ENCODE results near the gene PON3. TPM values are rescaled to one million over a fixed set of nuclear protein-coding genes. Genes with fewer than 3 reads are reported as not detected.

PON3 gene
- total and polyA plus RNA-seq, 2 of the 13 experiments (the other 11 are each of a cell fraction or from before 2014, with no cell fraction given), result 23.6 to 37.8 TPM

DNA sequence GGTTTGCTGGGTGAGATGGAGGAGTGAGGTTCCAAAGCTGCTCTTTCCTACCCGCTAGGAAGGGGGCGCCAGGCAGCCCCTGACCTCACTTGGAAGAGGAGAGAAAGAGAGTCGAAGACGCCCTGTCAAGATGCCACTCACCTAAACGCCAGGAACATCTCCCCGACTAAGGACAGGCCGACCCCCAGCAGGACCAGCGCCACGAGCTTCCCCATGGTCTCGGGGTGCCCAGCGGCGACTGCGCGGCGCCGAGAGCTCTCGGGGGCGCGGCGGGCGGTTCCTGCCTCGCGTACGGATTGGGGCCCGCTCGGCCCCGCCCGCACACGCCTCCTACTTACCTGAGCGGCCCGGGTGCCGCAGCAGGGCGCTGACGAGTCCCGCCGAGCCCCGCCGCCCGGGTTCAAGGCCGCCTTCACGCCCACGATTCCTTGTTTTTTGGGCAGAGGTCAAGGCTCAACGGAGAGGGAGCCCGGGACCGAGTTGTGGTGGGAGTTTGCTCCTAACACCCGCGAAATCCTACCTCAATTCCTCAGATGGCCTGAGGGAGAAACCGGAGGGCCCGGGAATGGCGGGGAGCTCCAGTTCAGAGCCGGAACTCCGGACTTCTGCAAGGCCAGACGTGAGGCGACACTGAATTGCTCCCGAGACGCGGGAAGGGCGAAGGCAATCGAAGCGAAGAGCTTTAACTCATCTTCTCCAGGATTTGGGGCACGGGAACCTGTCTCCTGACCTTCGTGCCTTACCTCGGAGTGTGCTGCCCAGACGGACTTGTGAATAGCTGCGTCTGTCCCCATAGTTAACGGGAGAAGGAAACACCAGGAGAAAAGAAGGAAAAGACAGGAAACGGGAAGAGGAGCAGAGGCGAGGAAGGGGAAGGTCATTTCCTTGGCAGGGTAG lies at the start of gene PON3 (continued):
- TF ChIP-seq, protein P1, sequence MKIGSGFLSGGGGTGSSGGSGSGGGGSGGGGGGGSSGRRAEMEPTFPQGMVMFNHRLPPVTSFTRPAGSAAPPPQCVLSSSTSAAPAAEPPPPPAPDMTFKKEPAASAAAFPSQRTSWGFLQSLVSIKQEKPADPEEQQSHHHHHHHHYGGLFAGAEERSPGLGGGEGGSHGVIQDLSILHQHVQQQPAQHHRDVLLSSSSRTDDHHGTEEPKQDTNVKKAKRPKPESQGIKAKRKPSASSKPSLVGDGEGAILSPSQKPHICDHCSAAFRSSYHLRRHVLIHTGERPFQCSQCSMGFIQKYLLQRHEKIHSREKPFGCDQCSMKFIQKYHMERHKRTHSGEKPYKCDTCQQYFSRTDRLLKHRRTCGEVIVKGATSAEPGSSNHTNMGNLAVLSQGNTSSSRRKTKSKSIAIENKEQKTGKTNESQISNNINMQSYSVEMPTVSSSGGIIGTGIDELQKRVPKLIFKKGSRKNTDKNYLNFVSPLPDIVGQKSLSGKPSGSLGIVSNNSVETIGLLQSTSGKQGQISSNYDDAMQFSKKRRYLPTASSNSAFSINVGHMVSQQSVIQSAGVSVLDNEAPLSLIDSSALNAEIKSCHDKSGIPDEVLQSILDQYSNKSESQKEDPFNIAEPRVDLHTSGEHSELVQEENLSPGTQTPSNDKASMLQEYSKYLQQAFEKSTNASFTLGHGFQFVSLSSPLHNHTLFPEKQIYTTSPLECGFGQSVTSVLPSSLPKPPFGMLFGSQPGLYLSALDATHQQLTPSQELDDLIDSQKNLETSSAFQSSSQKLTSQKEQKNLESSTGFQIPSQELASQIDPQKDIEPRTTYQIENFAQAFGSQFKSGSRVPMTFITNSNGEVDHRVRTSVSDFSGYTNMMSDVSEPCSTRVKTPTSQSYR (CRISPR knock-in tag; IDR thresholded peaks at IDR 0.05; ENCODE audit: borderline replicate concordance), result 0 out of 2 replicates have a peak, but pooled peaks have one; percentile 13
- TF ChIP-seq HNF4G (IDR thresholded peaks at IDR 0.05; ENCODE audit: borderline replicate concordance, low read depth, low read length) (no peak; the same call in 1 of the 2 replicates), HNF4G (CRISPR knock-in tag; IDR thresholded peaks at IDR 0.05; ENCODE audit: borderline replicate concordance, low read depth) (0 out of 2 replicates have a peak, but pooled peaks have one; percentile 22), GABPA (IDR thresholded peaks at IDR 0.05; ENCODE audit: low read depth, low read length) (no peak), GABPA (CRISPR knock-in tag; IDR thresholded peaks at IDR 0.05; ENCODE audit: low read depth) (no peak), ZBTB7B (CRISPR knock-in tag; IDR thresholded peaks at IDR 0.05) (peak; percentile 68), ZNF556 (CRISPR knock-in tag; IDR thresholded peaks at IDR 0.05; ENCODE audit: borderline replicate concordance) (peak; percentile 54; the same call in 1 of the 2 replicates), STAT5B (CRISPR knock-in tag; IDR thresholded peaks at IDR 0.05) (no peak), ZNF605 (CRISPR knock-in tag; IDR thresholded peaks at IDR 0.05) (peak; percentile 79), ZNF777 (CRISPR knock-in tag; IDR thresholded peaks at IDR 0.05) (peak; percentile 71; the same call in 1 of the 2 replicates), REL (CRISPR knock-in tag; conservative IDR thresholded peaks at IDR 0.05) (no peak), DMAP1 (CRISPR knock-in tag; IDR thresholded peaks at IDR 0.05) (peak; percentile 41; the same call in 1 of the 2 replicates), ZNF501 (CRISPR knock-in tag; IDR thresholded peaks at IDR 0.05) (peak; percentile 70), HES4 (CRISPR knock-in tag; IDR thresholded peaks at IDR 0.05; ENCODE audit: borderline replicate concordance) (peak; percentile 80)
- TF ChIP-seq, protein P2, sequence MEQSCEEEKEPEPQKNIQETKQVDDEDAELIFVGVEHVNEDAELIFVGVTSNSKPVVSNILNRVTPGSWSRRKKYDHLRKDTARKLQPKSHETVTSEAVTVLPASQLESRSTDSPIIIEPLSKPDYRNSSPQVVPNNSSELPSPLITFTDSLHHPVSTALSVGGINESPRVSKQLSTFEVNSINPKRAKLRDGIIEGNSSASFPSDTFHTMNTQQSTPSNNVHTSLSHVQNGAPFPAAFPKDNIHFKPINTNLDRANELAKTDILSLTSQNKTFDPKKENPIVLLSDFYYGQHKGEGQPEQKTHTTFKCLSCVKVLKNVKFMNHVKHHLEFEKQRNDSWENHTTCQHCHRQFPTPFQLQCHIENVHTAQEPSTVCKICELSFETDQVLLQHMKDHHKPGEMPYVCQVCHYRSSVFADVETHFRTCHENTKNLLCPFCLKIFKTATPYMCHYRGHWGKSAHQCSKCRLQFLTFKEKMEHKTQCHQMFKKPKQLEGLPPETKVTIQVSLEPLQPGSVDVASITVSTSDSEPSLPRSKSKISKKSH (CRISPR knock-in tag; IDR thresholded peaks at IDR 0.05; ENCODE audit: borderline replicate concordance), result peak; percentile 74; the same call in 1 of the 2 replicates
- TF ChIP-seq, protein P3, sequence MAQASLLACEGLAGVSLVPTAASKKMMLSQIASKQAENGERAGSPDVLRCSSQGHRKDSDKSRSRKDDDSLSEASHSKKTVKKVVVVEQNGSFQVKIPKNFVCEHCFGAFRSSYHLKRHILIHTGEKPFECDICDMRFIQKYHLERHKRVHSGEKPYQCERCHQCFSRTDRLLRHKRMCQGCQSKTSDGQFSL (CRISPR knock-in tag; IDR thresholded peaks at IDR 0.05), result peak; percentile 61; the same call in 1 of the 2 replicates
- TF ChIP-seq, protein P4, sequence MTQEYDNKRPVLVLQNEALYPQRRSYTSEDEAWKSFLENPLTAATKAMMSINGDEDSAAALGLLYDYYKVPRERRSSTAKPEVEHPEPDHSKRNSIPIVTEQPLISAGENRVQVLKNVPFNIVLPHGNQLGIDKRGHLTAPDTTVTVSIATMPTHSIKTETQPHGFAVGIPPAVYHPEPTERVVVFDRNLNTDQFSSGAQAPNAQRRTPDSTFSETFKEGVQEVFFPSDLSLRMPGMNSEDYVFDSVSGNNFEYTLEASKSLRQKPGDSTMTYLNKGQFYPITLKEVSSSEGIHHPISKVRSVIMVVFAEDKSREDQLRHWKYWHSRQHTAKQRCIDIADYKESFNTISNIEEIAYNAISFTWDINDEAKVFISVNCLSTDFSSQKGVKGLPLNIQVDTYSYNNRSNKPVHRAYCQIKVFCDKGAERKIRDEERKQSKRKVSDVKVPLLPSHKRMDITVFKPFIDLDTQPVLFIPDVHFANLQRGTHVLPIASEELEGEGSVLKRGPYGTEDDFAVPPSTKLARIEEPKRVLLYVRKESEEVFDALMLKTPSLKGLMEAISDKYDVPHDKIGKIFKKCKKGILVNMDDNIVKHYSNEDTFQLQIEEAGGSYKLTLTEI (CRISPR knock-in tag; conservative IDR thresholded peaks at IDR 0.05), result no peak
- TF ChIP-seq, protein P5, sequence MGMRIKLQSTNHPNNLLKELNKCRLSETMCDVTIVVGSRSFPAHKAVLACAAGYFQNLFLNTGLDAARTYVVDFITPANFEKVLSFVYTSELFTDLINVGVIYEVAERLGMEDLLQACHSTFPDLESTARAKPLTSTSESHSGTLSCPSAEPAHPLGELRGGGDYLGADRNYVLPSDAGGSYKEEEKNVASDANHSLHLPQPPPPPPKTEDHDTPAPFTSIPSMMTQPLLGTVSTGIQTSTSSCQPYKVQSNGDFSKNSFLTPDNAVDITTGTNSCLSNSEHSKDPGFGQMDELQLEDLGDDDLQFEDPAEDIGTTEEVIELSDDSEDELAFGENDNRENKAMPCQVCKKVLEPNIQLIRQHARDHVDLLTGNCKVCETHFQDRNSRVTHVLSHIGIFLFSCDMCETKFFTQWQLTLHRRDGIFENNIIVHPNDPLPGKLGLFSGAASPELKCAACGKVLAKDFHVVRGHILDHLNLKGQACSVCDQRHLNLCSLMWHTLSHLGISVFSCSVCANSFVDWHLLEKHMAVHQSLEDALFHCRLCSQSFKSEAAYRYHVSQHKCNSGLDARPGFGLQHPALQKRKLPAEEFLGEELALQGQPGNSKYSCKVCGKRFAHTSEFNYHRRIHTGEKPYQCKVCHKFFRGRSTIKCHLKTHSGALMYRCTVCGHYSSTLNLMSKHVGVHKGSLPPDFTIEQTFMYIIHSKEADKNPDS (CRISPR knock-in tag; IDR thresholded peaks at IDR 0.05), result 0 out of 2 replicates have a peak, but pooled peaks have one; percentile 53

All from HepG2 (cell line).